Measurements from ENCODE around the gene MND1. TPM values are rescaled to one million over a fixed set of nuclear protein-coding genes. Genes with fewer than 3 reads are reported as not detected.

The MND1 gene
- total RNA-seq, 1 donor from 2014 or later: 30.0 TPM

DNA sequence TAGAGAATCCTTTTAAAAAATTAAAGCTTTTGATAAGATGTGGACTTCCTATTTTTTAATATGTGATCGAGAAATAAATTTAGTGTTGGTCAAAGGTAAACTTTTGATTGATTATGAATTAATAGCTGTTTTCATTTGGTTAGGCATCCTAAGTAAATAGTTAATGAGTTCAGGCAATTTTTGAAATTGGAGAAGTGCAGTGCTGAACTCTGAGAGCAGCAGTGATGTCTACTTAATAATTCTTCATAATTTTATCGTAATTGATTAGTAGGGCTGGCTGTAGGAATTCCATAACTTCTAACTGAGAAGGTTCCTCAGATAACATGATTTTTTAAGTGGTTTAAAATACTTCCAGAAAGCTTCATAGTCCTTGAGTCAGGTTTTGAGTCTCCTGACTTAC, 1.5 kb downstream of the MND1 start:
- no peak overlapping the region for H3K4me3 ChIP-seq (ENCODE audit: low read depth, low read length)
- no peak for TF ChIP-seq CTCF (conservative IDR thresholded peaks at IDR 0.05; ENCODE audit: low read depth, low read length)
- DNase-seq (ENCODE audit: low read depth): no peak

DNA sequence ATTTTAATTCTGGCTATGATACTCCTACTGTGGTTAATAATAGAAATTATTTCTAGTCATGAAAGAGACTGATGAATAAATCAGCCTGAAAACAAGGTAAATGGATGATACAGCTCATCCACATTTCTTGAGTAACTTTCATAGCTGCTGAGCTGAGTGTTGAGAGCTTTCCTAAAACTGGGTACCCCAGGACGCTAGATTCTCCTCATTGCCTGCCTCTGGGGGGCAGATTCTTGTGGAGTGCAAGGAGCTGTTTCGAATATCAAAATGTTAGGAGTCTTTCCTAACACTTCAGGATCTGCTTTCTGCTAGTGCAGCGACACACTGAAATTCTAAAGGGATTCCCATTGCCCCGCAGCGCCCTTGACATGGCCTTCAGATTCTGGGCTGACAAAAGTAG, 2.1 kb downstream of the MND1 start:
- no peak for DNase-seq (ENCODE audit: low read depth)
- no peak for TF ChIP-seq CTCF (conservative IDR thresholded peaks at IDR 0.05; ENCODE audit: low read depth, low read length)
- no peak overlapping the region for H3K4me3 ChIP-seq (ENCODE audit: low read depth, low read length)

GRCh38 chr4:153347117-153347516, 2.6 kb downstream of the MND1 start:
- no peak for TF ChIP-seq CTCF (conservative IDR thresholded peaks at IDR 0.05; ENCODE audit: low read depth, low read length)
- H3K4me3 ChIP-seq (ENCODE audit: low read depth, low read length): no peak overlapping the region
- no peak for DNase-seq (ENCODE audit: low read depth)

GRCh38 chr4:153348006-153348405, 3.5 kb downstream of the MND1 start:
- DNase-seq (ENCODE audit: low read depth): no peak
- TF ChIP-seq CTCF (conservative IDR thresholded peaks at IDR 0.05; ENCODE audit: low read depth, low read length): no peak
- no peak overlapping the region for H3K4me3 ChIP-seq (ENCODE audit: low read depth, low read length)

DNA sequence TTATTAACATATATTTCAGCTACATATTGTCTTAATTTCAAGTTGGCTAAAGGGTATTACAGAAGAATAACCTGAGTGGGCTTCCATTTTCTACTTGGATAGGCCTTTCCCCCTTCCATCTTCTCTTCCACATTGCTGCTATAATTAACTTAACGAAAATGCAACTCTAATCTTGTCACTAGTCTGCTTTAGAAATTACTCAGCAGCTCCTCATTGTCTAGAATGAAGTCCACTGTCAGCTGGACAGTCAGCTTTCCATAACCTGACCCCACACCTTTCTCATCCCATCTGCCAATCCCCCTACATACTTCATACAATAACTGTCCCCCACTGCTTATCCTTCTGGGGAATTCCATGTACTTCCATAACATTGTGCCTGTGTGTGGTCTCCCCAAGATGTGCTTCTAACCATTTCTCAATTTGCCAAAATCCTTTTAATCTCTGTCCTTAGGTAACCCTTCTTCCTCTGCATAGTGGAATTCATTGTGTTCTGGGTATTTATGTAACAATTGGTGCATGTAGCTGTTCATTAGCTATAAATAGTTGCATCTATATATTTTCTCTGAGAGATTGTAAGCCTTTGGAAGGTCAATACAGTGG, 4.8 kb downstream of the MND1 start:
- no peak for DNase-seq (ENCODE audit: low read depth)
- no peak for TF ChIP-seq CTCF (conservative IDR thresholded peaks at IDR 0.05; ENCODE audit: low read depth, low read length)
- H3K4me3 ChIP-seq (ENCODE audit: low read depth, low read length): no peak overlapping the region

DNA sequence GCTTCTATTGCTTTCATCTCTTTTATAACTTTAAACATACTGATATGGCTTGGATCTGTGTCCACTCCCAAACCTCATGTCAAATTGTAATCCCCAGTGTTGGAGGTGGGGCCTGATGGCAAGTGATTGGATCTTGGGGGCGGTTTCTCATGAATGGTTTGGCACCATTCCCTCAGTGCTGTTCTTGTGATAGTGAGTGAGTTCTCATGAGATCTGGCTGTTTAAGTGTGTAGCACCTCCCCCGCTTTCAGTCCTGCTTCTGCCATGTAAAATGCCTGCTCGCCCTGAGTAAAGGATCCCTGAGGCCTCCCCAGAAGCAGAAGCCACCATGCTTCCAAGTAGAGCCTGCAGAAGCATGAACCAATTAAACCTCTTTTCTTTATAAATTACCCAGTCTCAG, 17.7 kb downstream of the MND1 start:
- peak; percentile 39 for DNase-seq (ENCODE audit: low read depth)
- no peak for TF ChIP-seq CTCF (conservative IDR thresholded peaks at IDR 0.05; ENCODE audit: low read depth, low read length)
- H3K4me3 ChIP-seq (ENCODE audit: low read depth, low read length): no peak overlapping the region

GRCh38 chr4:153364061-153364460, 19.6 kb downstream of the MND1 start:
- TF ChIP-seq CTCF (conservative IDR thresholded peaks at IDR 0.05; ENCODE audit: low read depth, low read length): no peak
- no peak overlapping the region for H3K4me3 ChIP-seq (ENCODE audit: low read depth, low read length)
- no peak for DNase-seq (ENCODE audit: low read depth)

All from epithelial cell of proximal tubule (primary cell).